ENCODE data around the gene NKPD1.

- TF ChIP-seq POLR2A (IDR thresholded peaks at IDR 0.05), result no peak
- TF ChIP-seq CTCF (IDR thresholded peaks at IDR 0.05), result no peak
Observed at GRCh38 chr19:45153339-45154063, 7.3 kb downstream of the NKPD1 start.

All from lower leg skin (tissue), 3 donors.